GM18507 (cell line): ENCODE measurements around the gene TUBA1B.

ENCODE experiments used
- DNase-seq: peaks from one replicate; pipeline ENCODE4 v3.0.0; 2011; ENCODE audit warnings: low read depth; ENCODE audit not compliant: insufficient read length; ENCODE audit errors: extremely low spot score
- FAIRE-seq: peaks from 2 replicates; lab custom pipeline; 2011; peaks lifted over from hg19 to GRCh38; lab: Jason Lieb, UNC

The TUBA1B gene

GRCh38 chr12:49092816-49093406 is 38.3 kb downstream of the TUBA1B start:
- no peak for DNase-seq
- no peak for FAIRE-seq

DNA sequence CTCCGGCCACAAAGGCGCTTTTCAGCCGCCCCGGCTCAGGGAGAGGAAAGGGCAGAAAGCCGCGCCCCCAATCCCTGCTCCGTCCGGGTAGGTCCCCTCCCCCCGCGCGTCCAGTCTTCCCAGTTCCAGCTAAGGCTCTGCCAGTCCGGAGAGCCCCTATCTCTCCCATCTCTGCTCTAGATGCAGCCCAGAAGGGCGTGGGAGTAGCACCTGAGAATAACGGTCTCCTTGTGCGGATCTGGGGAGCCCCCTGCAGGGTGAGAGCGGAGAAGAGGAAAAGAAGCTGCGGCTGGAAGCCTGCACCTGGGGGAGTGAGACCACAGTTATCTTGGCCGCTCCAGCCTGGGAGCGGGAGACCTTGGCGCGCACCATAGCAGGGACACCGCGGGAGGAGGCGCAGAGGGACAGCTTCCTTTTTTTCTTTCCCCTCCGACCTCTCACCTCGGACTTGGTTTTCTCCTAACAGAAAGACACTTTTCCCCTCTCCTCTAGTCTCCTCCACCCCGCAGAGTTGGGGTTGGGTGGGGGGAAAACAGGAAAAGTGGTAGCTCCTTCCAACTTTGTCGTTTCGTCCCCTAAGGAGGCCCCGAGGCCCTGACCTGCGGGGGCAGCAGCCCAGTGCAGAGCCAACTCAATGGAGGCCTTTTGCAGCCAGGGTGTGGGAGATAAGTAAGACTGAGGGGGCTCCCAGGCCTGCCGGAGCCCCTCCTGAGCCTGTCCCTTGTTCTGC is 38.9 kb downstream of the TUBA1B start:
- DNase-seq, result peak; percentile 59

DNA sequence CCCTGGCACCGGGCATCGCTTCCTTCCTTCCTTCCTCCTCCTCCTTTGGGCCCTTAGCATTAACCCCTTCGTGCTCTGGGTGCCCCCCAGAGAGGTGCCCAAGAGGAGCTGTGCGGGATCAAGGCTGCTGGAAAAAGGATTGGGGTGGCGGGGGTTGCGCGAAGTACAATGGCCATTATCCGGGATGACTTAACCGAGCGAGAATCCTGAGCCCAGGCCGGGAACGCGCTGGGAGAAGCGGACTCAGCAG is 39.4 kb downstream of the TUBA1B start:
- FAIRE-seq (no peak), DNase-seq (no peak)

More for the DNA sequence above, 38.9 kb downstream of the TUBA1B start:
- peak; percentile 67 for FAIRE-seq

DNA sequence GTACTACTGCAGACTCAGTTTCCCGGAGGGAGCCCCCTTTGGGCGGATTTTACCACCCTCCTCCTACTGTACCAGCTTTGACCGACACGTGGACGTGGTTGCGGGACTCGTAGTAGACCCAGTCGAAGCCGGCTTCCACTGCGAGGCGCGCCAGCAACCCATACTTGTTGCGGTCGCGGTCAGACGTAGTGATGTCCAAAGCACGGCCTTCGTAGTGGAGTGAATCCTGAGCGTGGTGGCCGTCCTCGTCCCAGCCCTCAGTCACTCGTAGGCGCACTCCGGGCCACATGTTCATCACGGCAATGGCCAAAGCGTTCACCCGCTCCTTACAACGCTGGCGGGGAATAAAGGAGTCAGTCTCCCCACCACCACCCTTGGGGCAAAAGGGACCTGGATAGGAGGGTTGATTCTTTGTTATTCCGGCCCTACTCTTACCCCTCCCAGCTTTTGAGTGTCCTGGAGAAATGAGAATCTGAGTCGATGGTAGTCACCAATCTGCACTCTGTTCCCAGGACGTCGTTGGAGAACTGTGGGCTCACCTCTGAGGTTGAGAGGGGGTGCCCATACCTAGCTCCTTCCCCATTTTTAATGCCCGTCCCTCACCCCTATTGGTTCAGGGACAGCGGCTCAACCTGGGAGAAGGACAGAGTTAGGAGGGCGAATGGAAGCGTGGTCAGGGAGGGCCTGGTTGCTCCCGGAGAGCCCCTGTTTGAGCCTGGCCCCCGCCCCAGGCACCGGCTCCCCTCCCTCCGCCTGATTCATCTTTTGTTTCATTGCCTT is 39.9 kb downstream of the TUBA1B start:
- no peak for FAIRE-seq
- no peak for DNase-seq

DNA sequence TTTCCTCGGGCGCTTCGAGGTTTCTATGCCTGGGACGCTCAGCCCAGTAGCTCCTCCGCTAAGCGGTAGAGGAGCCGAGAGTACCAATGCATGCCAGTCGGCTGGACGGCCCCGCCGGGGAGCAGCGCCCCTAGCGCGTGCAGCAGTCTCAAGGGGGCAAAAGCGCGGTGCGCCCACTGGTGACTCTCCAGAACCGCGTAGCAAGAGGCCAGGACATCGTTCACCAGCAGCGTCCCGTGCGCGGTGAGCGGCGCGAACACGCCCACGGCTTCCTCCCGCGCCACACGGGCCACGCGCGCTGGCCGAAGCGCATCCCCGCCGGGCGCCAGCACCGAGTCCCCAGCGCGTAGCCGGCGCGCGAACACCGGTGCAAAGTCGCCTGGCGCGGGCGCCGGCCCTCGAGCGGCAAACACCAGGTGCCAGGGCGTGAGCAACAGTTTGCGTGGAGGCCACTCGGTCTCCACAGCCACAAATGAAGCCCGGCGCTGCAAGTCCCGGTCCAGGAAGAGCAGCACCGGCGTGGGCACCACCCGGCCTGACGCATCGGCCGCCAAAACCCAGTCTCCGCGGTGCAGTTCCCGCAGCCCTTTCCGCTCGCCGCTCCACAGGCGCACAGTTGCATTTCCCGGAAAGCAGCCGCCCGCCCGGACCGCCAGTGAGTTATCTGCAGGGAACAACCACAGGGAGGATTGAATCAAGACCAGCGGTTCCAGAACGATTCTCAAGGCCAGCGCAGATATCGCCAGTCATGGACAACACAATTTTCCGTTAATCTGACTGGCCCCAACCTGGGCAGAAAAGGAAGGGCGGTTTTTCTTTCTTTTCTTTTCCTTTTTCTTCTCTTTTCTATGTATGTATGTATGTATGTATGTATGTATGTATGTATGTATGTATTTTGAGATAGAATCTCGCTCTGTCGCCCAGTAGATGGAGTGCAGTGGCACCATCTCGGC is 41.1 kb downstream of the TUBA1B start:
- FAIRE-seq (no peak), DNase-seq (no peak)

DNA sequence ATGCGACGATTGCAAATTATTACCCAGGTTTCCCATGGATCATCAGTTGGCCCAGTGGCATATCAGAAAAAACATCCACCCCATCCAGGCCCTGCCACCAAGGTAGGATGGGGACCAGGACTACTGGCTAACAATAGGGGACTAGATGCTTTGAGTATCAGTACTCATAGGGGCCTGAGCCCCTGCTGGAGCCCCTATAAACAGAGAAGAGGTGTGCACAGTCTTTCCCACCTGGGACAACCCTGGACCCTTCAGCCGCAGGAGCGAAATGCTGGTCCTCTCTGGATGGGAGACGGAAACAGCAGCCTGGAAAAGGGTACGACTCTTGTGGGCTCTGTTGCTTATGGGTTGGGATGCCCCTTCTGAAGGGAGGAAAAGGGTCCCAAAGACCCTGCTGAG is 42.3 kb downstream of the TUBA1B start:
- DNase-seq (no peak), FAIRE-seq (no peak)

DNA sequence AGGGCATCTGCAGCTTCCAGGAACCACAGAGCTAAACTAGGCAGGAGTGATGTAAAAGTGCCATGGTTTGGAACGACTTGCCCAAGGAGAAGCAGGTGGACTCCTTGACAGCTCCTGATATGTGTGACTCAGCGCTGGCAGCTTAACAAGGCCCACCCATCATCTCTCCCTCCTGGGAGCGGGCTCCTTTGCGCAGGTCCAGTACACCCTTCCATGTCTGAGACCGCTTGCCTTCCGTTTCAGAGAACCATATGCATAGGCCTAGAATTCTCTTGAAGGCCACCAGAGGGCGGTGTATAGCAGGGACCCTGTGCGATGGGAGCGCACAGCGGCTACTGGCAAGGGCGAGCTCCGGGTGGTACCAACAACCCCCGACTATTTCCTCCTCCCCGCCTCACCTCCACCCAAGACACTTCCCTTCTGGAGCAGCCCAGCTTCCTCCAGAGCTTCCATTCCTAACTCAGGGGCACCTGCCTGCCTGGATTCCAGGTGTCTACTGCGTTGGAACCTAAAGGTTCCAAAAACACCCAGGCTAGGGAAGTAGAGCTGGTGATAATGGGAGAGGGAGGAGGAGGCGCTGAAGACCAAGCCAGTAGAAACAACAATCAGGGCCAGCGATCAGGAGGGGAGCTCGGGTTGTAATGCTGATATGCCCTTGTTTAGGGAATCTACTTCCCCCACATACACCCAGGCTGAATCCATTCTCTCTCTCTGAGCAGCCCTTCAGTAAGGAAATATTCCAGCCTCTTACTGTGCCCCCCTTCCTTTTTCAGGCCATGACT is 42.9 kb downstream of the TUBA1B start:
- peak; percentile 55 for DNase-seq
- peak; percentile 88 for FAIRE-seq

DNA sequence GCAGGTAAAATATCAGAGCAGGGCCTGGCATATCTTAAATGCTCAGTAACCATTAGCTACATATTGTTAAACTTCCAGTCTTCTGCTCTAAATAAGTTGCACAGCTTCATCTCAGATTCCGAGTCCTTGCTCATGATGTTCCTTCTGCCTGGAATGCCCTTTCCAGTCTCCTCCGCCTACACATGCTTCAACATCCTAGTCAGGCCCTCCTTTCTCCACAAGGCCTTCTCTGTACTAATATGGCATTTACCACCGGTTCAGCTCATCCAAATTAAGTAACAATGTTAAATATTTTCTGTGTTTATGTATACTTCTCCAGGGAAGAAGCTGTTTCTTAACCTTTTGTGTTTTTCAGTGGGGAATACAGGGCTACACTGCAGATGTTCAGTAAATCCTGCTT is 45.1 kb downstream of the TUBA1B start:
- no peak for DNase-seq
- no peak for FAIRE-seq

DNA sequence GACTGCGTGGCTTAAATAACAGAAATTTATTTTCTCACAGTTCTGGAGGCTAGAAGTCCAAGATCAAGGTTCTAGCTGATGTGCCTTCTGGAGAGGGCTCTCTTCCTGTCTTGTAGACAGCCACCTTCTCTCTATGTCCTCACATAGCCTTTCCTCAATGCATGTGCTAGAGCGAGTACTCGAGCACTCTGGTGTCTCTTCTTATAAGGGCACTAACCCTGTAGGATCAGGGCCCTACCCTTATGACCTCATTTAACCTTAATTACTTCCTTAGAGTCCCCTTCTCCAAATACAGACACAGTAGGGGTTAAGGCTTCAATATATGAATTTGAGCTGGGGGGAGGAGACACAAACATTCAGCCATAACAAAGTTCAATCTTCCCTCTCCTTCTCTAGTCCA is 46.8 kb downstream of the TUBA1B start:
- no peak for FAIRE-seq
- DNase-seq, result no peak

DNA sequence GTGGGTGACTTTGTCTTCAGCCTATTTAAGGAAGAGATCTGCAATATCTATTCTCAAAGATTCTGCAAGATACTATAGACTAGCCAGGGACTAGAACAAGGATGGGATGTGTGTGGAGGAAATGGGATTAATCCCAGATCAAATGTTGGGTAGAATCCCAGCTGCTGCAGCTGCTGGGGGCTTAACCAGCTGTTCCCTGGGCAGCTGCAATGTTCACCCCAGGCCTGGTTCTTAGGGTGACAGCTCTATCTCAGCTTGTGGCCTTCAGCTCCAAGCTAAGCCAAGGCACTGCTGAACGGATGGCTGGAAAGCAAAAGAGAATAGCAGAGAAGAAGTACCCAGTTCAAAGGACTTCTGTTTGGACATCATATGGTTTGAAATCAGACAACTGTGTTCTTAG is 51.4 kb downstream of the TUBA1B start:
- no peak for FAIRE-seq
- DNase-seq, result no peak
